C4-2B (cell line): ENCODE results near the gene TEDC1.

Experiments
- H3K27ac ChIP-seq: fragments of 450-650 bp; 2 replicates; pipeline ENCODE4 v1.5.1; 2017
- ZFX ChIP-seq: fragments of 450-650 bp; IDR thresholded peaks from 2 replicates; pipeline ENCODE4 v1.6.1; 2017
- TF ChIP-seq, protein P1 (sequence below): fragments of 450-650 bp; conservative IDR thresholded peaks from 2 replicates; pipeline ENCODE4 v1.5.1; 2017; ENCODE audit warnings: mild to moderate bottlenecking

Gene TEDC1

DNA sequence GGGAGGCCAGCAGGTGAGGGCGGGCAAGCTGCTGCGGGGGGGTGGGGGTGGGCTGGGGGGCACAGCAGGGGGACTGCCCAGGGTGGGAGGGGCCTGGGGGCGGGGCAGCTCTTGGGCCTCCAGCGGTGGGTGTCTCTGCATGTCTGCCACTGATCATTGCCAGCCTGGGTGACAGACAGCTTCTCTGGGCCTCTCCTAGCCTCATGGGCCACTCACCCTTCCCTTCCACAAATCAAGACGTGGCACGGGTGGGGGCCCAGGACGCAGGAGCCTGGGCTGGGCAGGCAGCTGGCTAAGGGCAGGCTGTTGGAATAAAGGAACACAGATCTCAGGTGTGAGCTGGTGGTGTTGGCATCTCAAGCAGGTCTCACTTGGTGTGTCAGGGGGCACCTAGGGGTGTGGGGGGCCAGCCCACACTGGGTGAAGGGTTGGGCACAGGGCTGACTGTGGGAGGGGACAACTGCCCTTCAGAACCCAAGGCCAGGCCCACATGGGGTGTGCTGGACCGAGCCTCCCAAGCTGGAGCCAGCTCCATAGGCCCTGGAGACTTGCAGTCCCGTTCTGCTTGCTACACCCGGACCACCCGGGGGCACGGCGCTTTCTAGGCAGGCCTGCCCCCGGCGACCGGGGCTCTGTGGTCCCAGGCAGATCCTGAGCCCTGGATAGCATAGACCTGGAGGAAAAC is 3.0 kb downstream of the TEDC1 start:
- TF ChIP-seq ZFX, result no peak
- TF ChIP-seq, protein P1, sequence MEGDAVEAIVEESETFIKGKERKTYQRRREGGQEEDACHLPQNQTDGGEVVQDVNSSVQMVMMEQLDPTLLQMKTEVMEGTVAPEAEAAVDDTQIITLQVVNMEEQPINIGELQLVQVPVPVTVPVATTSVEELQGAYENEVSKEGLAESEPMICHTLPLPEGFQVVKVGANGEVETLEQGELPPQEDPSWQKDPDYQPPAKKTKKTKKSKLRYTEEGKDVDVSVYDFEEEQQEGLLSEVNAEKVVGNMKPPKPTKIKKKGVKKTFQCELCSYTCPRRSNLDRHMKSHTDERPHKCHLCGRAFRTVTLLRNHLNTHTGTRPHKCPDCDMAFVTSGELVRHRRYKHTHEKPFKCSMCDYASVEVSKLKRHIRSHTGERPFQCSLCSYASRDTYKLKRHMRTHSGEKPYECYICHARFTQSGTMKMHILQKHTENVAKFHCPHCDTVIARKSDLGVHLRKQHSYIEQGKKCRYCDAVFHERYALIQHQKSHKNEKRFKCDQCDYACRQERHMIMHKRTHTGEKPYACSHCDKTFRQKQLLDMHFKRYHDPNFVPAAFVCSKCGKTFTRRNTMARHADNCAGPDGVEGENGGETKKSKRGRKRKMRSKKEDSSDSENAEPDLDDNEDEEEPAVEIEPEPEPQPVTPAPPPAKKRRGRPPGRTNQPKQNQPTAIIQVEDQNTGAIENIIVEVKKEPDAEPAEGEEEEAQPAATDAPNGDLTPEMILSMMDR, result no peak
- peak overlapping the region; percentile 83; the same call in 1 of the 2 replicates for H3K27ac ChIP-seq

DNA sequence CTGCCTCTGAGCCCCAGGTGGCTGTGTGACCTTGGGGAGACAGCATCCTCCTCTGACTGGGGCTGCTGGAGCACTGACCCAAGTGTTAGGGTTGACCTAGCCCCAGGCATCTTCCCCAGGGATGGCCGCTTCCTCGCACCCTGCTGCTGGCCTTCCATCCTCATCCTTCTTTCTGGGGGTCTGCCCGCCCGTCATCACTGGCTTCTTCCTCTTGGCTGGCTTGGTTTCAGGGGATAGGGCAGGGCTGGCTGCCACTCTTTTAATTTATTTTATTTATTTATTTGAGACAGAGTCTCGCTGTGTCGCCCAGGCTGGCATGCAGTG is 3.5 kb downstream of the TEDC1 start:
- H3K27ac ChIP-seq, result peak overlapping the region; percentile 83
- TF ChIP-seq, protein P1, result no peak
- TF ChIP-seq ZFX, result no peak

DNA sequence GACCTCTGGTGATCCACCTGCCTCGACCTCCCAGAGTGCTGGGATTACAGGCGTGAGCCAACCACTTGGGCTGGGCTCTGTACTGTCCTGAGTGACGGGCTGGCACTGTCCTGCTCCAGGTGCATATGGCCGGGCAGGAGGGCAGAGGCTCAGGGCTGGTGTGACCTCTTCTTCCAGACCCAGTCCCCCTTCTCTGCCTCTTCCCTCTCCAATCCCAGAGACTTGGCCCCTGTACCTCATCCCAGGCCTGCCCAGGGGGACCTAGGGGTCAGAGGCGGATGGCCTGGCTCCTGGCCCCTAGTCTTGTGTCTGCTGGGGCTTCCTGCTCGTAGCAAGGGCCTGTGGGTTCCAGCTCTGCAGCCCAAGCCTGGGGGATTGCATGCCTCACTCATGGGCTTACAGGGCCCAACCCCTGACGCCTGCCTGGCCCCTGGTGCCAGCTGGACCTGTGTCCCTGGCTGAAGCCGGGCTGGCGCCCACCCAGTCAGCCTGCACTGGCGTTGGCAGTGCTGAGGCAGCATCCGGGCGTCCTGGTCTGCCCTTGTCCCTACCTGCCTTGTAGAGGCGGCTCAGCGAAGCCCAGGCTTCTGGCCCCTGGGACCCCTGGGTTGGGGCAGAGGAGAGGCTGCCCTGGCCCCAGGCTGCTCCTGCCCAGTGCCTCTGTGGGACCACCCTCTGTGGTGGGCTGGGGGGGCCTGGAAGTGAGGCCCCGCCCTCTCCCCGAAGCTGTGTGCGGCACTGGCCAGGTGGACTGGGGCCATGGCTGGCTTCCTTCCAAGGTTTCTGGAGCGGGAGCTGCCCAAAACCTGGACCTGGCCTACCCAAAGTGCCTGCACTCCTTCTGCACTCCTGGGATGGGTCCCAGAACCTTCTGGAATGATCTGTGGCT is 4.3 kb downstream of the TEDC1 start:
- TF ChIP-seq ZFX, result no peak
- TF ChIP-seq, protein P1, result no peak
- H3K27ac ChIP-seq, result peak overlapping the region; percentile 83

DNA sequence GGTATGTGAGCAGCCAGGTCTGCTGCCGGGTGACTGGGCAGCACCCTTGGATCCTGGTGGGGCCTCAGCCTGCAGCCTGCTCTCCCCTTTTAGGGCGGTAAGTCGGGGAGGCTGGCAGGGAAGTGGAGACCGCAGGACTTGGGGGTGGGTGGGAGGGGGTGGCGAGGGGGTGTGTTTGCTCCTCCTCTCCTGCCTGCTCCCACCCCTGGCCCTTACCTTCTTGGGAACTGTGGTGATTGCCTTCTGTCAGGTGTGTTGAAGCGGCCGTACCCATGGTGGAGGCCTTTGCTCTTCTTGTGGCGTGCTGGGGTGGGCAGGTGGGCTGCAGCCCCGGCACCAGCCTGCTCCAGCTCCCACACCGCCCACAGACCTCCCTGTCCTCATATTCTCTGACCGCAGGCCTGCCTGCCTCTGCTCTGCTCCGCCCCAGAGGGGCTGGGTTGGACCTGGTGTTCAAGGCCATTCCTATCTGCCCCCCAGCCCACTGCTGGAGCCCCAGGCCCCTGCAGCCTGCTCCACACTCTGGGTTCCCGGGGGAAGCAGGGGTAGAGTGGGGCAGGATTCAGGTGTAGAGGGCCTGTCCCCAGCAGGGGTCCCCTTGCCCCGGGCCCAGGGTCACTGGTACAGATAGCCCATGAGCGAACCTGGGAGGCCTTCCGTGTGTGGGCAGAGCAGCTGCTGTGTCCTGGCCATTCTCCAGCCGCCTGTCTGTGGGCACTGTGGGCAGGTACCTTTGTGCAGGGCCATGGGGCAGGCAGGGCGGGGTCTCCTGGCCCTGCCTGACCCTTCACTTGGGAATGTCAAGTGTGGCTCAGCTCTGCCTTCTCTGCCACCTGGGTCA is 5.2 kb downstream of the TEDC1 start:
- TF ChIP-seq ZFX, result no peak
- TF ChIP-seq, protein P1, result no peak
- peak overlapping the region; percentile 83 for H3K27ac ChIP-seq

DNA sequence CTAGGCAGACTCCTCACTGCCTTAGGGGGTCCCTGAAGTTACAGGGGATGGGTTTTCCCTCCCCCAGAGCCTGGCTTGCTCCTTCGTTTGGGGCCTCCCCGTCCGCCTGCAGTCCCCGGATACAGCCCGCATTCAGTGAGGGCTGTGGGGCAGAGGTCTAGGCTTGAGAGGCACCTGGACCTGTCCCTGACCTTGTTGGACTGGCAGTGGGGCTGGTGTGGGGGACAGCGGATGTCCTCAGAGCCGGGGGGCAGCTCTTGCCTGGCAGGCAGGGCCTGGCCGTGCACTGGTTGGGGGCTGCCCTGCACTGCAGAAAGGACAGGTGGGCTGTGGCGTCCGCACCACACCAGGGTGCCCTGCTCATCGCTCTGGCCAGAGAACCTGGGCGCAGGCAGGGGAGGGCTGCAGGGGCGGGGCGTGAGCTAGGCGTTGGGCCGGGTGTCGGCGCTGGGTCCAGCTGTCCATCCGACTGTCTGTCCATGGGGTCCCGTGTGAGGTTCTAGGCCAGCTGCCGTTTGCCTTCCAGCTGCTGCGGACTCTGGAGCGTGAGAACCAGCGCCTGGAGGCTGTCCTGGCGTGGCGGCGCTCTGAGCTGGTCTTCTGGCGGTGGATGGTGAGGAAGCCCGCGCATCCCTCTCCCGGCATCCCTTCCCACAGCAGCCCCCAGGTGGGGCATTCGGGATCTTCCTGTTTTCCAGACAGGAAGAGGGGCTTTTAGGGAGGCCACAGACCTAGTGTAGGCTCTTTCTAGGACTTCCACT is 6.0 kb downstream of the TEDC1 start:
- no peak for TF ChIP-seq ZFX
- TF ChIP-seq, protein P1, result no peak
- peak overlapping the region; percentile 83; the same call in 1 of the 2 replicates for H3K27ac ChIP-seq

DNA sequence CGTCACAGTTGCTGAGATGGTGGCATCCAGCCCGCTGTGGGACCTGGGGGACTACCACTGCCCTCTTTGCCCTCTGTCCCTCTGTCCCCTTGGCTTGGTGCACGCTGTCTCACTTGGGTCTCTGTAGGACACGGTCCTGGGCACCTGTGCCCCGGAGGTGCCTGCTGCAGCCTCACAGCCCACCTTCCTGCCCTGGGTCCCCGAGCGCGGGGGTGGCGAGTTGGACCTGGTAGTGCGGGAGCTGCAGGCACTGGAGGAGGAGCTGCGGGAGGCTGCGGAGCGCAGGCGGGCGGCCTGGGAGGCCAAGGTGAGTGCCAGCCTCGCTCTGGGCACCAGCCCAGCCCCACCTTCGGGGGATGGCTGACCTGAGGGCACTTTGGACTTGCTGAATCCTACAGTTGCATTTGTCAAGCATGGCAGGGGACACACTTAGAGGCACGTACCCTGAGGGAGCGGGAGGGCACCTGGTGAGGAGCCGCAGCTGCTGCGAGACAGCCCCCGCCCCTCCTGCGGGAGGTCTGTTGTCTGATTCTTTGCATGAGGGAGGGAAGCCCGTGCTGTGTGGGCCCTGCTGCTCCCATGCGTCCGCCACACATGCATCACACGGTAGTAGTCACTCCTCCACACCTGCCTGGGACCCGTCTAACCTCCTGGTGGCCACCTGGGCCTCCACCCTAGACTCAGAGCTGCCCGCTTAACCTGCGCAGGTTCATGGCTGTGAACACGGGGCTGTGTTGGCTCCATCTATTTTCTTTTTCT is 6.8 kb downstream of the TEDC1 start:
- H3K27ac ChIP-seq, result no peak overlapping the region
- TF ChIP-seq ZFX, result no peak
- TF ChIP-seq, protein P1, result no peak
